ENCODE results near the gene ELP4.

Gene ELP4

GRCh38 chr11:31819621-31820437 is 310.3 kb downstream of the ELP4 start:
- DNase-seq (ENCODE audit: insufficient read length, low spot score), result no peak
- no peak for FAIRE-seq

GRCh38 chr11:31820438-31820818 is 310.9 kb downstream of the ELP4 start:
- DNase-seq (ENCODE audit: insufficient read length, low spot score) (no peak), FAIRE-seq (no peak)

DNA sequence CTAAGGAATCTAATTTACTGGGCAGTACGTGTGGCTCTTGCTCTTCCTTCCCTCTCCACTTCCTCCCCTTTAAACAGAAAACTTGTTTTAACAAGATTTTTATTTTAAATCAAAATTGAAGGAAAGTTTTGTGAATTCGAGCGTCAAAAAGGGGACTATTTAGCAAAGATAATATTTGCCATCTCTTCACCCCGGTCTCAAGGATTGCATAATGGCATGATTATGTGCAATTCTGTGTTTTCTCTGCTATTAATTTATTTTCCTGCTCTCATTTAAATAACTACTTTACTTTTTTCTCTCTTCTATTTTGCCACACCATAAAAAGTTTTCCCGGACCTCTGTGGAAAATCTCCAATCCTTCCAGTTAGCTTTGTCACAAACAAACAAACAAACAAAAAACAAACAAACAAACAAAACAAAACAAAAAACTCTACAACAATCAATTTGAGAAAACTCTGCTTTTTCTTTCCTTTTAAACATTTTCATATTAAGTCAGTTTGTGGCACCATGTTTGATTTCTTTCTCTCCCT is 311.7 kb downstream of the ELP4 start:
- no peak for FAIRE-seq
- no peak for DNase-seq (ENCODE audit: insufficient read length, low spot score)

- DNase-seq (ENCODE audit: insufficient read length, low spot score) (no peak), FAIRE-seq (no peak)
These were observed 312.2 kb downstream of the ELP4 start for GRCh38 chr11:31821766-31822165.

GRCh38 chr11:31822175-31822926 is 312.8 kb downstream of the ELP4 start:
- FAIRE-seq, result no peak

DNA sequence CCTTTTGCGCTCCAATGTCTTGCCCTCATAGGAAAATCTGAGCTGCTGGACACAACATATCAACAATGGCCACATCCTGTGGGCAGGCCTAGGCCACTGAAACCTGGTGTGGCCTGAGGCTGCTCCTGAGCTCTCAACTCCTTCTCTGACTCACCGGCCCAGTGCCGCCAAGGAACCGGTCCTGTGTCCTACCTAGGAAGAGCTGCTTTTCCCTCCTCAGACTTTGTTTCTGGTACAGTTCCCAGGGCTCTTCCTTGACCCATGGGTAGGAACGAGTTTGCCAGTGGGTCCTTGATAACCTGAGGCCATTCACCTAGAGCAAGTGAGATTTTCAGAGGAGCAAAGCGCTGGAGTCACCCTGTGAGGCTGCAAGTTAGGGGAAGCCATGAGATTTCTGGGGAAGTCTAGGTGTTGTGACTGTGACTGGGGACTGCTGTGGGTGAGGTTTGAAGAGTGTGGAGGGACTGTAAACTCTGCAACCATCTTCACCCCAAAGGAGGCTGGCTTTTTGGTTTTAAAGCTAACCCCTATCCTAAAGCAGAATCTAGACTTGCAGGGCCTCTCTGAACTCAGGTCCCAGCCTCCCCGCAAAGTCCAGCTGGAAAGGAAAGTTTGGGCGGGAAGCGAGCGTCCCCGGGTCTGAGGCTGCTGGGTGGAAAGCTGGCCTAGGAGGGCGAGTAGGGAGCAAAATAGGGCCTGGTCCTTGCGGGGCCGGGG is 313.5 kb downstream of the ELP4 start:
- FAIRE-seq (no peak), DNase-seq (ENCODE audit: insufficient read length, low spot score) (no peak)

More at GRCh38 chr11:31822175-31822926, 312.8 kb downstream of the ELP4 start:
- DNase-seq (ENCODE audit: insufficient read length, low spot score), result no peak

GRCh38 chr11:31823644-31824331 is 314.2 kb downstream of the ELP4 start:
- no peak for FAIRE-seq
- DNase-seq (ENCODE audit: insufficient read length, low spot score), result no peak

DNA sequence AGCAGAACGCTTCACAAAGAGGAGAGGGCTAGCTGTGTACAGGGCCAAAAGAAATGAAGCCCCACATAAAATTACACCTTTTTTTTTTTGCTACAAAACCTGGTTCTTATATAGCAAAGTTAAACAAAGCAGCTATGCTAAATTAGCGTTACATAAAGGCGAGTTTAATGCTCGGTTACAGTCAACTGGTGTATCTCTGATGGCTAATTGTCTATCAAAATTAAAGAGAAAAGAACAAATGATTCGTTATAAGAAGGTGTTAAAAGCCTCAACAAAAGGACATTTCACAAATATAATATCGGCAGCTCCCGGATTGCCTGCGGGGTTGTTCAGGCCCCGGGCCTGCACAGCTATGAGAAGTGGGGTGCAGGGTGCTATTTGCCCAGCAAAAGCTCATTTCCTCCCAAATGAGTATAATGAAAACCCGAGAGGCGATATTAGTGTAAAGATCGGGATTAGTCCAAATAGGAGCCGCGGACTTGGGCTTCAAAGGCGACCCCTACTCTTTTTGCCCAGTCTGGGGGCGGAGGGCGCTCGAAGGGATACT is 314.8 kb downstream of the ELP4 start:
- no peak for FAIRE-seq
- no peak for DNase-seq (ENCODE audit: insufficient read length, low spot score)

DNA sequence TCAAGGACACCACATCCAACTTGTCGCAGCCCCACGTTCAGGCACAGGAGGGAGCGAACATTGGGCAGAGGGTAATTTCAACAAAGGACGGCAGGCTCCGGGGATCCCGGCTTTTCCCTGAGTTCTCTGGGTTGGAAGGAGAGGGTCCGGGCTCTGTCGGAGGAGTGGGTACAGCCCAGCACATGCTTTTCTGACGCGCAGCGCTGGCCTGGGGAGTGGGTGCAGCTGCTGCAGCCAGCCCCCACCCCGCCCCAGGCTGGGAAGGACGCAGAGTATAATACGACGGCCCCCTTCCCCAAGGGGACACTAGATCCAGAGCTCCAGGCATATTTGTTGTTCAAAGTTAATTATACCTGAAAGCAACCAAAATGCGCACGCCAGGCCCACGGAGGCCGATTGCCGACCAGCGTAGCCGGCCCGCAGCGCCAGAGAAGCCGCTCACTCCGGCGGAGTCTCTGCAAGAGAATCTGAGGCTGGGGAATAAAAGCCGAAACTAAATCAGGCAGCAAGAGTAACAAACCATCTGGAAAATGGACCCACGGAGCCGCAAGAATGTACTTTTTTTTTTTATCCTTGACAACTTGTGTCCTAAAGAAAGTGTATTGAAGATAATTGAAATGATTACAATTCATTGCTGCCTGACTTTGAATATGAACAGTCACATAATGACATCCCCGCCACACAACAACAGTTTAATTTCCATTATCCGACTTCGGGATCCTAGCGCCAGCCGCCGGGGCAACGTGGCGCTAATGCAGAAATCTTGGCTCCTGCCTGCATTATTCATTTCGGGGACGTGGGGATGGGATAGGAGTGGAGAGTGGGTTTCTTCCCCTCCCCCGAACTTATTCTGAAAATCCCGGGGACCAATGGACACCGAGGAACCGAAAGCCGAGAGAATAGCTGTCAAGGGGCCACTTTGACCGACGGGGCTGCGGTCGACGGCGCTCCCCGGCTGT is 315.6 kb downstream of the ELP4 start:
- DNase-seq (ENCODE audit: insufficient read length, low spot score) (no peak), FAIRE-seq (no peak)

GRCh38 chr11:31825838-31826484 is 316.4 kb downstream of the ELP4 start:
- no peak for FAIRE-seq
- no peak for DNase-seq (ENCODE audit: insufficient read length, low spot score)

DNA sequence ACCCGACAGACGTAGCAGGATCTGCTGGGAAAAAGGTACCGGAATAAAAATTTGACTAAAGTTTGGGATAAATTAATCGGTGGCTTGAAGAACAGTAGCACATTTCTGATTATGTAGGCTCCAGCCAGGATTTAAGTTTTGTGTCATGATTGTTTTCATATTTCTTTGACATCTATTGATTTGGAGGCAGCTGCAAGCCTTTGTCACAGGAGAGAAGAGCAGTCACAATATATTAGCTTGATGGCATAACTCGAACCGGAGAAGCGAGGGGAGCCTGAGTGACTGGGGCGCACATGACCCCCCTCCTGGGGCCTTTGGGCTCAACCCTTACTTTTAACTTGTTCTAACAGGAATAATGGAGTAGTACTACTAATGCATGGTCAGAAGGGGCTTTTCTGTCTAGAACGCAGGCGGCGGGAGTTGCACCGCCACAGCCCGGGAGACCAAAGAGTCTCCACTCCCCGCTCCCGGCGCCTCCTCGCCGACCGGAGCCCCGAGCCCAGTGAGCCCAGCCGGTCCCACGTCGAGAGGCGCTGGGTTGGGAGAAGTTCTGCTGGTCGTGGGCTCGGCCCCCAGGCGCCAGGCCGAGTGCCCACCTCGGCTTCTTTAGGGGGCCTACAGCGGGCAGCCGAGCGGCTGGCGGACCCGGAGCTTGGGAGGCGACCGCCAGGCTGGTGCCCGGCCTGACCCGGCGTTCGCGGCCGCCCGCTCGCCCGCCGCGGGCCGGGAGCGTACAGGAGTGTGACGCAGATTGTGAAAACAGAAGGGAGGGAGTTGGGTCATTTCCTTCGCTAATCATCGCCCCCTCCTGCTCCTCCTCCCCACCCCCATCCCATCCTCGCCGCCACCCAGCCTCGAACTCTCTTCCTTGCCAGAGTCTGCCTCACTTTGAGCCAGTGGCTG is 317.2 kb downstream of the ELP4 start:
- DNase-seq (ENCODE audit: insufficient read length, low spot score) (no peak), FAIRE-seq (no peak)

DNA sequence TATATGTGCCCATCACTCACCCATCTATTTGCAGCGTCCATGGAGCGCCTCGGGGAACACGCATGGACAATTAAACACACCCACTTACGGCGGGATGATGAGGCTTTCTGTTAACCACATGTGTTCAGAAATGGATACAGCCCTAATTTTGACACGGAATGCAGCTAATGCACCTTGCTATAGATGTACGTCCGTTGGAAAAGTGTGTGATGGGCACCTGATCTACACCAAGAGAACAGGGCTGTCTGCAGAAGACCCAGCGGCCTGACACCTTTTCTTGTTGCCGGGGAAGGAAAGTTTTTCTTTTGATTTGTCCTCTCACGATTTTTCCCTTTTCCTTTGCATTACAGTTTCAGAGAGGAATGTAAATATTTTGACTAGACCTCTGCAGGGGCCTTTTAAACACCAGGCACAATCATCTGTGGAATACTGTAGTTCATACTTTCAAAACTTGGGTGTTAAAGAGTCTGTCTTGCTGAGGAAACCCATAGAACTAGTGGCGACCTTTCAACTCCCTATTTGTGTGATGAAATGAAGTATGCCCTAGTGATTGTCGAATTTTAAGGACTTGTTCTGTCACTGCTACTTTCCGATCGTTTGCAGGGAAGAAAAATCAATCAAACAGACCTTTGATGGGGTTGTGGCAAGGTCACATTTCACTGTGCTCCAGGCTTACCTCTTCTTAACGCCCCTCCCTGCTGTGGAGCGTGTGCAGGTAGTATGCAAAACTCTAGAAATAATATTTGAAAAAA is 318.1 kb downstream of the ELP4 start:
- no peak for DNase-seq (ENCODE audit: insufficient read length, low spot score)
- no peak for FAIRE-seq

DNA sequence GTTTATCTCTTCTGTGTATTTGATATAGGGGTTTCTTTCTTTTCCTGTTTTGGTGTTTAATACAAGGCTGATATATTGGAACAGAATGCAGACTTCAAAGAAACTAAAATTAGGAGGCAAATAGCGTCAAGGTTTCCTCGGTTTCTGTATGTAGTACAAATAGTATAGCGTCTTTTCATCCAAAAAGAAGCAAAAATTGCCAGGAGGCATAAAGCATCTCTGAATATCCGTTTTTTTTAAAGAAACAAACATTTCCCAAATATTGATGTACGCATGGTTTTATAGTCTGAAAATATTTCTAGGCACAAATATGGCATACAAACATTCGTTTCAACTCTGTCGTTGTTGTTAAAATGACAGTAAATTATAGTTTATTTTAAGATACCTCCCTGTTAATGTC is 318.6 kb downstream of the ELP4 start:
- no peak for DNase-seq (ENCODE audit: insufficient read length, low spot score)
- FAIRE-seq, result no peak

- FAIRE-seq (no peak), DNase-seq (ENCODE audit: insufficient read length, low spot score) (no peak)
These were observed 320.8 kb downstream of the ELP4 start for GRCh38 chr11:31830406-31830805.

DNA sequence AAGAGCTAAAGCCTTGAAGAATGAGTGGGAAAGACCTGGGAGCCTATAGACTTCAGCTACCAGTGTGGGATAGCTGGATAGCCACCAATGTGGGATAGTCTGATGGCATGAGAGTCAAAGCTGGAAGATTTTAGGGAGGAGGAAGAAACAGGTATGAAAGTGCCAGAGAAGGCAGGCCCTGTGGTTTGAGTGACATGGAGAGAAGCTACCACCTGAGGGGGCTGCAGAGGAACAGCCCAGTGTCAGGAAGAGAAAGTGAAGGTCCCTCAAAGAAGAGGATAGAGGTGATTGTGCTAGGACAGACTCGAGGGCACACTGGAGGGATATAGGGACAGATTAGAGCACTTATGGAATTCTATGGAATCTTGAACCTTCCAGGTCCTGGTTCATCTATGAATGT is 324.7 kb downstream of the ELP4 start:
- no peak for FAIRE-seq
- DNase-seq (ENCODE audit: insufficient read length, low spot score), result no peak

Measured in GM19239 (cell line).